ENCODE results near the gene EOLA2. TPM values are rescaled to one million over a fixed set of nuclear protein-coding genes. Genes with fewer than 3 reads are reported as not detected.
"Not testable (repeated sequence)": the region's sequence is repeated elsewhere in the genome, so short reads cannot be mapped to it uniquely, and the experiment has no call there.

EOLA2 gene
- total RNA-seq, 2 experiments from 2014 or later = 11.5 to 27.7 TPM

DNA sequence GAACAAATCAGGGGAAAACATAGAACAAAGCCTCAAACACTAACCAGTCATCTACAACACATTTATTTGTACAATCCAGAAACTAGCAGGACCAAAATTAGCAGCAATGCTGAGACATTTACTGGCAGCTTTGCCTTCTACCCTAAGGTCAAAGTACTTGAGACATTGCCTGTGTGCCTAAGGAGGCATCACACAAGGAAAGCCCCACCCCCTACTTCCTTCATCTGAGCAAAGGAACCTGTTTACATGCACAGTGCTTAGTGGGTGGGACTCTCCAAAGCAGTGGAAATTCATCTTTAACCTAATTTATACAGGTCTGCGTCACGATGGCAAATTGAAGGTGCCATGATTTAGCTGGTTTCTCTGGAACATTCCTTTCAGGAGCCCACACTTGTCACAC lies 6.1 kb downstream of the EOLA2 start:
- H3K36me3 Mint-ChIP-seq (ENCODE audit: low read depth); DNase-seq; intact Hi-C loops (cut with DNase I, micrococcal nuclease); H3K9me3 Mint-ChIP-seq (ENCODE audit: low read depth); ATAC-seq; H3K4me1 Mint-ChIP-seq; CTCF ChIA-PET; H3K27me3 Mint-ChIP-seq; H3K27ac Mint-ChIP-seq; POLR2A ChIA-PET; H3K4me3 Mint-ChIP-seq: not testable (repeated sequence)

DNA sequence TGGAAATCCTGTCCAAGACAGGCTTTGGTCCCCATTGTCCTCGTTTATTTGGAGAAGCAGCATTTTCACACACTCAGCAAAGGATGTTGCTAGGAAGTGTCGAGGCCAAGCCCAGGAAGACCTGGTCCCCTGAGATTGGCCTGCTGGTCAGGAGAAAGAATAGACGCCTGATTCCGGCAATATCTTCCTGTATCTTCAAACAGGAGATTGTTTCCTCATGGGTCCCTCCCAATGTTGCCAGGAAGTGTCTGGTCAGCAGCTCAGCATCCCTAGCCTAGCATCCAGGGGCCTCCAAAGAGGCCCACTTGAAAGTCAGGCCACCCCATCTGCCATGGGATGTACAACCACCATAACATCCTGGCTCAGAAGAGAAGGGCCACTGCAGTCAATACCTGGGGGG lies 6.9 kb downstream of the EOLA2 start:
- CTCF ChIA-PET, POLR2A ChIA-PET: not testable (repeated sequence)

DNA sequence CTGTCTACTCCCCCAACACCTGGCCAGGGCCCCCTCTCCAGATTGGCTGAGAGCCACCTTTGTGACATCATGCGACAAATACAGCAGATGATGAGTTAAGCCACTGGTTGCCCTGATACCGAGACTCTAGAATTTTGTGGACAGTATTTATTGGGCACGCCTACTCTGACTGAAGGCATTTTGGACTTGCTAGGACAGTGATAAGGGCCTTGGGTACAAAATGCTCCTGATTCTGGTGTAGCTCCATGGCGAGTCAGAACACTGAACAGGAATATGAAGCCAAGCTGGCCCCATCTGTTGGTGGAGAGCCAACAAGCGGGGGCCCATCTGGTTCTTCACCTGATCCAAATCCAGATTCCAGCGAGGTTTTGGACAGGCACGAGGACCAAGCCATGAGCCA lies 8.9 kb downstream of the EOLA2 start, which contains the start of gene HSFX4:
Gene HSFX4, plus strand, starts transcription at position 174 of the 400 bp plus-strand sequence. Its CDS starts 72 bp downstream, at position 246.
- CTCF ChIA-PET; POLR2A ChIA-PET; DNase-seq; ATAC-seq; H3K4me1 Mint-ChIP-seq; H3K36me3 Mint-ChIP-seq (ENCODE audit: low read depth); H3K27me3 Mint-ChIP-seq; H3K9me3 Mint-ChIP-seq (ENCODE audit: low read depth); H3K4me3 Mint-ChIP-seq; intact Hi-C loops (cut with DNase I, micrococcal nuclease); H3K27ac Mint-ChIP-seq: not testable (repeated sequence)

More for the DNA sequence above, 6.9 kb downstream of the EOLA2 start:
- H3K27ac Mint-ChIP-seq; H3K27me3 Mint-ChIP-seq; H3K36me3 Mint-ChIP-seq (ENCODE audit: low read depth); DNase-seq; ATAC-seq; H3K9me3 Mint-ChIP-seq (ENCODE audit: low read depth); intact Hi-C loops (cut with DNase I, micrococcal nuclease); H3K4me1 Mint-ChIP-seq; H3K4me3 Mint-ChIP-seq: not testable (repeated sequence)

DNA sequence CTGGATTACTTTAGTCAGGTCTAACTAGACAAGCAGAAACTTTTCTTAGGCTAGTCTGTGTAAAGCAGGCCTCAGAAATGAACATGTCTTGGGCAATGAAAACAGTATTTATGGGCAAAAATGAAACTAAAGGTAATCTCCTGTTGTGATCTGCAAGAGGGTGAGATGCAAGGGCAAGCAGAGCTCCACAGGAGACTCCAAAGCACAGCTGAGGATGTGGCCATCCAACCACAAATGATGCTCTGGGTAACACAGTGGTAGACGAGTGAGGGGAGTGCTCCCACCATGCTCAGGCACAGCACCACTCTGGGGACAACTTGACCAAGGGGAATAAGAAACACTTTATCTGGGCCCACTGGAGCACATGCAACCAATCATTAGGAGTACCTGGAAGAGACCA lies 9.7 kb downstream of the EOLA2 start:
- intact Hi-C loops (cut with DNase I, micrococcal nuclease); H3K36me3 Mint-ChIP-seq (ENCODE audit: low read depth); H3K27ac Mint-ChIP-seq; CTCF ChIA-PET; H3K4me1 Mint-ChIP-seq; ATAC-seq; POLR2A ChIA-PET; H3K4me3 Mint-ChIP-seq; H3K9me3 Mint-ChIP-seq (ENCODE audit: low read depth); DNase-seq; H3K27me3 Mint-ChIP-seq: not testable (repeated sequence)

DNA sequence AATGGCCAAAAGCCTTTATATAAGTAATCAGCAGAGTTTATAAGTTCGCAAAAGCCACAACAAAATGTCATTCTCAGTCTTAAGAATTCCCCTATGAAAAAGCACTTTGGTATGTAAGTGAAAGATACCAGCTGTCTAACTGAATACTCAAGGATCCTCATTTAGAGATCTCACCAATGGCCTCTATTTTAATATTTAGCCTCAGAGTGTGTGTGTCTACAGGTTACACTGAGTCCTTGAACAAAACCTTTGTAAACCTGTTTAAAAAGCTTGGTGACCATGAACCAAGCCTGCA lies 10.4 kb downstream of the EOLA2 start:
- POLR2A ChIA-PET; DNase-seq; H3K27ac Mint-ChIP-seq; H3K36me3 Mint-ChIP-seq (ENCODE audit: low read depth); intact Hi-C loops (cut with DNase I, micrococcal nuclease); H3K9me3 Mint-ChIP-seq (ENCODE audit: low read depth); CTCF ChIA-PET; H3K4me3 Mint-ChIP-seq; H3K4me1 Mint-ChIP-seq; H3K27me3 Mint-ChIP-seq: not testable (repeated sequence)
- peak; percentile 55 for ATAC-seq

DNA sequence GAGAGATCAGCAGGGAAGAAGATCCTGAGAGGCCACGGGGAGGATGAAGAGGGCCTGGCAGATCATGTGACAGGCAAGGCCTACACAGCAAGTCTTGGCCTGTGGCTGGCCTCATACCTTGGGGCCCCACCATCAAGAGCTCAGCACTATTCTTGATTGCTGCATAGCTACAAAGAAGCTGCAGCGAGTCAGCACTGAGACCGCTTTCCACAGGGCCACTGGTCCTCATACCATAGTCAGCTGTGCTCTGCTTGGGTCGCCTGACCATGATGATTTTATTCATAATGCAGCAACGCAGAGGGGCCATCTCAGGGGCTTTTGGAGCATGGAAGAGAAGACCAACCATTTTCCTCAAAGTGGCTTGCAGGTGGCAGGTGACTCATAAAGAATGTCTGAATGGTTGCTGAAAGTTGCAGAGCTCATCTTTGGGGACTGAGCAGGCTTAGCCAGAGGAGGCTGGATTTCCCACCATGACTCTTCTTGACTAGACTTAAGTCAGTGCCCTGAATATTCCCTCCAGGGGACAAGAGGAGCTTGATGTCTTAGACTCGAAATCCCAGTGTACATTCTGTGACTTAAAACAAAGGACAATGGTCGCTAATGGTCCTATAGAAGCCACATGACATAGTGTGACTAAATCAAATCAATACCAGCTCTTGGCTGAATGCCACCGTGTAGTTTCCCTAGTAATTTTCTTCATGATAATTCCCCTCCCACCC lies 10.9 kb downstream of the EOLA2 start:
- DNase-seq; H3K27me3 Mint-ChIP-seq; H3K4me3 Mint-ChIP-seq; CTCF ChIA-PET; H3K27ac Mint-ChIP-seq; H3K4me1 Mint-ChIP-seq; H3K9me3 Mint-ChIP-seq (ENCODE audit: low read depth); intact Hi-C loops (cut with DNase I, micrococcal nuclease); POLR2A ChIA-PET; H3K36me3 Mint-ChIP-seq (ENCODE audit: low read depth): not testable (repeated sequence)
- peak; percentile 65 for ATAC-seq

DNA sequence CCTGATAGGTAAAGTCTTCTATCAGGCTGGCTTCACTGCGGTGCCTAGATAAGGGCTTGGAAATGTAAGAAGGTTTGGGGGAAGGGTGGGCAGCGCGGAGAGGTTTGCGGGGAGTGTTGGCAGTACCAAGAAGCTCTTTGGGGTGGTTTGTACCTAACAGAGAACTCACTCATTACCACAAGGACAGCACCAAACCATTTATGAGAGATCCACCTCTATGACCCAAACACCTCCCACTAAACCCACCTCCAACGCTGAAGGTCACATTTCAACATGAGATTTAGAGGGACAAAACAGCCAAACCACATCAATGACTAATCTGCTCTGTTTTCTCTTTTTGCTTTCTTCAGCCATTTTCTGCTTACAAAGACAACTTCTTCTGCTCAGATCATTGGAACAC lies 13.9 kb downstream of the EOLA2 start:
- H3K27me3 Mint-ChIP-seq; CTCF ChIA-PET; H3K4me3 Mint-ChIP-seq; H3K27ac Mint-ChIP-seq; H3K9me3 Mint-ChIP-seq (ENCODE audit: low read depth); DNase-seq; ATAC-seq; H3K4me1 Mint-ChIP-seq; intact Hi-C loops (cut with DNase I, micrococcal nuclease); H3K36me3 Mint-ChIP-seq (ENCODE audit: low read depth); POLR2A ChIA-PET: not testable (repeated sequence)

DNA sequence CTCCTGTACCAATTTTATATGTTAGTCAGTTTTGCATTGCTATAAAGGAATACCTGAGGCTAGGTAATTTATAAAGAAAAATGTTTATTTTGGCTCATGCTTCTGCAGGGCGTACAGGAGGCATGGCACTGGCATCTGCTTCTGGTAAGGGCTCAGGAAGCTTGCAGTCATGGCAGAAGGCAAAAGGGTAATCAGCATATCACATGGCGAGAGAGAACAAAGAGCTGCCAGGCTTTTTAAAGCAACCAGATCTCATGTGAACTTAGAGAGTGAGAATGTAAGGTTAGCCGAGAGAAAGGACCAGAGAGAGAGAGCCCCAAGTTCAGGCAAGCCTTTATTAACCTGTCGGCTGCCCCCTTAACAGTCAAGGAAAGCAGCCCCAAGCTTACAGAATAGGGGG lies 14.5 kb downstream of the EOLA2 start:
- H3K4me1 Mint-ChIP-seq; ATAC-seq; CTCF ChIA-PET; H3K36me3 Mint-ChIP-seq (ENCODE audit: low read depth); H3K27me3 Mint-ChIP-seq; H3K9me3 Mint-ChIP-seq (ENCODE audit: low read depth); intact Hi-C loops (cut with DNase I, micrococcal nuclease); H3K4me3 Mint-ChIP-seq; POLR2A ChIA-PET; H3K27ac Mint-ChIP-seq; DNase-seq: not testable (repeated sequence)

DNA sequence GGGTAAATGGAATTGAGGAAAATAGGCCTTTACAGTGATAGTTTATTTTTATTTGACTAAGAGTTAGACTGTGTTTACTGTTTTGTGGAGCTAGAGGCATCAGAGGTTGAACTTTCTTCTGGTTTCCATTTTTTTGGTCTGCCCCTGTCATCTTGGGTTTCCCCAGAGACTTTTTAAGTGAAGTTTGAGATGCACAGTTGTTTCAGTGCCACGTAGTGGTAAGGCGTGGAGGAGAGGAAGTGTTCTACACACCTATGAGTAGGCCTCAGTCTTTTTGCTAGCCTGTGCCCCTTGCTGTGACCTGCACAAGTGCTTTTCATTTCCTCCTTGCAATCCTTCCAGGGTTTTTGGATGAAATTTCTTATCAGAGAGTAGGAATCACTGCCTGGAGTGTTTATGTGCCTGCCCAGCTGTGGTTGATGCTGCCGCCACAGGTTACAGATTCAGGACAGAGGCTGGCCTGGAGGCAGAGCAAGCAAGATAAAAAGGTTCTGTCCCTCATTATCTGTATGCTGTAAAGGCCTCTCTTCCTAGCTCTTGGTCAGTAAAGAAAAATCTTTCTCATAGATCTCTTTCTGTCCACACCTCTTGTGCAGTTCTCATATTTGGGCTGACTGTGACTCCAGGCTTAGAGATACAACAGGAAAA lies 21.4 kb downstream of the EOLA2 start:
- ChIA-PET CTCF (interaction anchor here (1.6 kb wide), 1 partner anchor 17 kb away, joined by 4 read pairs; no protein-coding TSS in a partner anchor), POLR2A (no interaction called here)
- Mint-ChIP-seq H3K27me3 (no peaks in the 10 kb centered on the region), H3K9me3 (ENCODE audit: low read depth) (no peaks in the 10 kb centered on the region), H3K4me1 (peaks cover 2% of the 10 kb centered on the region), H3K36me3 (ENCODE audit: low read depth) (no peaks in the 10 kb centered on the region), H3K27ac (no peak overlapping the region), H3K4me3 (no peak overlapping the region)
- DNase-seq = peak; percentile 36
- intact Hi-C loops (cut with DNase I, micrococcal nuclease) = no loop called here
- peak; percentile 97 for ATAC-seq

DNA sequence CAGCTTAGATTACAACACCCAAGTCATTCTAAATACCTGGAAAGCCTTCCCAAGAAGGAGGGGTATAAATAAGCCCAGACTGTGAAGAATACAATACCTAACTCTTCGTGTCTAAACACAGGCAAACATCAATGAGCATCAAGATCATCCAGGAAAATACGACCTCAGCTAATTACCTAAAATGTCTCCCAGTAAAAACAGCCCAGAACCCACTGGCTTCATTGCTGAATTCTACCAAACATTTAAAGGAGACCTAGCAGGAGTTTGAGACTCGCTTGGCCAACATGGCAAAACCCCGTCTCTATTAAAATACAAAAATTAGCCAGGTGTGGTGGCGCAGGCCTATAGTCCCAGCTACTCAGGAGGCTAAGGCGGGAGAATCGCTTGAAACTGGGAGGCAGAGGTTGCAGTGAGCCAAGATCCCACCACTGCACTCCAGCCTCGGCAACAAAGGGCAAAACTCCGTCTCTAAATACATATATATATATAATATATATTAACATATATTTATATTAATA lies 28.1 kb downstream of the EOLA2 start:
- Mint-ChIP-seq H3K36me3 (ENCODE audit: low read depth) (peaks cover 3% of the 10 kb centered on the region), H3K27me3 (no peaks in the 10 kb centered on the region), H3K27ac (no peak overlapping the region), H3K4me3 (no peak overlapping the region), H3K9me3 (ENCODE audit: low read depth) (no peaks in the 10 kb centered on the region), H3K4me1 (no peaks in the 10 kb centered on the region)
- ChIA-PET CTCF (interaction anchor here (0.8 to 1.2 kb wide), 3 partner anchors 10 to 28 kb away, joined by 3 to 5 read pairs (median 4); partner anchors contain the start of gene EOLA2), POLR2A (no interaction called here)
- ATAC-seq (no peak), DNase-seq (no peak)
- intact Hi-C loops (cut with DNase I, micrococcal nuclease) = no loop called here

DNA sequence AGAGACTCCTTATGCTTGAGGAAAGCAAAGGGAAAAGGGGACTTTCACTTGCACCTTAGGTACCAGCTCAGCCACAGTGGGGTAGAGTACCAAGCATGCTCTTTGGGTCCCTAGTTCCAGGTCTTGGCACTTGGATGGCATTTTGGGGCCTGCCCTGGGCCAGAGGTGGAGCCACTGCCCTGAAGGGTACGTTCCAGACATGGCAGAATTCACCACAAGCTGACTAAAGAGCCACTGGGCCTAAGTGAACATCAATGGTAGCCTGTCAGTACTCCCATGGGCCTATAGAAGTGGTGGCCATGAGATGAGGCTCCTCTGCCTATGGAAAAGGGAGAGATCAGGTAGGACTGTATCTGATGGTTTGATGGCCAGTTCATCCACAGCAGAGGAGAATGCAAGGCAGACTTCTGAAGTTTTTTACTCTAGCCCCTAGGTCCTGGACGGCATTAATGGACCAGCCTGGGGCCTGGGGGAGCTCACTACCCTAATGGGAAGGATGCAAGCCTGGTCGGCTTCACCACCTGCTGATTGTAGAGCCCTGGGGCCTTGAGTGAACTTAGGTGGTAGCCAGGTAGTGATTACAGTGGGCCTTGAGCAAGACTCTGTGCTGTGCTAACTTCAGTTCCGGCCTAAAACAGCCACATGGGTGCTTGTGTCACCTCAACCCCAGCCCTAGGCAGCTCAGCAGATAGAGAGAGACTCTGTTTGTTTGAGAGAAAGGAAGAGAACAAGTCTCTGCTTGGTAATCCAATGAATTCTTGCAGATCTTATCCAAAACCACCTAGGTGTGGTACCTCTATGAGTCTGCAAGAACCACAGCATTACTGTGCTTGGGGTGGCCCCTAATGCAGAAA lies 28.7 kb downstream of the EOLA2 start:
- POLR2A ChIA-PET = no interaction called here
- Mint-ChIP-seq H3K27me3 (no peaks in the 10 kb centered on the region), H3K27ac (no peak overlapping the region), H3K4me3 (no peak overlapping the region), H3K36me3 (ENCODE audit: low read depth) (peaks cover 3% of the 10 kb centered on the region), H3K4me1 (peaks cover under 1% of the 10 kb centered on the region), H3K9me3 (ENCODE audit: low read depth) (no peaks in the 10 kb centered on the region)
- ATAC-seq (peak; percentile 92), DNase-seq (peak; percentile 21)
- intact Hi-C loops (cut with DNase I, micrococcal nuclease) = no loop called here
- CTCF ChIA-PET = interaction anchor here (0.5 to 1.2 kb wide), 4 partner anchors 9 to 355 kb away, joined by 3 to 5 read pairs (median 4); partner anchors contain the start of gene EOLA2
